BJ (cell line): Measurements from ENCODE around the gene ENGASE. TPM values are rescaled to one million over a fixed set of nuclear protein-coding genes. Genes with fewer than 3 reads are reported as not detected.
A peak's percentile ranks its signal among the peaks of the same experiment; 100 is the strongest.

Experiments used
- CTCF ChIA-PET: fragments of 350-600 bp; formaldehyde crosslinking; extraction: SDS; loops from one replicate; lab custom pipeline; 2021; ENCODE audit warnings: antibody characterized with exemption, inconsistent platforms; lab: Yijun Ruan, JAX
- POLR2A ChIA-PET: fragments of 300-600 bp; sonication (Branson Sonifier 250); formaldehyde crosslinking; extraction: SDS; loops from one replicate; lab custom pipeline; 2021; ENCODE audit warnings: antibody characterized with exemption; lab: Charles Lee
- DNase-seq: peaks from one replicate; pipeline ENCODE4 v3.0.0-alpha.2; 2011; ENCODE audit warnings: low read depth
- H3K27me3 ChIP-seq: 2 replicates; pipeline ENCODE4 v1.6.0; 2011; ENCODE audit warnings: low read length; ENCODE audit not compliant: control insufficient read depth, insufficient read depth
- H3K36me3 ChIP-seq: 2 replicates; pipeline ENCODE4 v1.5.1; 2011; ENCODE audit warnings: low read length; ENCODE audit not compliant: control insufficient read depth, insufficient read depth
- H3K4me3 ChIP-seq: 2 replicates; pipeline ENCODE4 v1.5.1; 2011; ENCODE audit warnings: low read depth, mild to moderate bottlenecking, control low read depth, low read length
- polyA plus RNA-seq: library from polyadenylated mRNA; depleted of rRNA; stranded (reverse); fragments of >200 nt; gene quantifications from 2 replicates; pipeline ENCODE4 v1.2.3, GENCODE V29; 2011
- TF ChIP-seq, protein P1 (sequence below): IDR thresholded peaks from 2 replicates; pipeline ENCODE4 v1.5.1; 2011; ENCODE audit warnings: low read depth, mild to moderate bottlenecking, control low read depth, inconsistent platforms, low read length, moderate library complexity; ENCODE audit not compliant: insufficient read depth

The ENGASE gene
- polyA plus RNA-seq, 1 experiment, result 7.4 TPM

DNA sequence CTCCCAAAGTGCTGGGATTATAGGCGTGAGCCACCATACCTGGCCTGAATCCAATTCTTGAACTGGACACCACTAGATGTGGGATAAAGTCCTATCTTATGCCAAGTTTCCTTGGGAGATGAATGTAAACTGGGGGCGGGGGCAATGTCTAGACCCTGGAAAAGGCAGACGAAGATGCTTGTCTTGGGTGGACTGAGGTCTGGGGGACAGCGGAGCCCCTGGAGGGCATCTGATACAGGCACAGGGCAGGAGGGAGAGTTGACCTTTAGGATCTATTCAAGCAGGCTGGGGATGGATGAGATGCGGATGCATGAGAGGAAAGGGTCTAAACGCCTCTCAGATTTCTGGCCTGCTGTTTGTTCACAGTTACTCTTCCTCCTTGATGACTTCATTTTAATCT lies 38.9 kb upstream of the ENGASE start:
- ChIA-PET POLR2A (no interaction called here), CTCF (interaction anchor here (1.2 to 3.1 kb wide), 7 partner anchors 8 to 358 kb away, joined by 3 to 22 read pairs (median 7); no protein-coding TSS in a partner anchor)
- H3K27me3 ChIP-seq, result no peaks in the 10 kb centered on the region
- TF ChIP-seq, protein P1, sequence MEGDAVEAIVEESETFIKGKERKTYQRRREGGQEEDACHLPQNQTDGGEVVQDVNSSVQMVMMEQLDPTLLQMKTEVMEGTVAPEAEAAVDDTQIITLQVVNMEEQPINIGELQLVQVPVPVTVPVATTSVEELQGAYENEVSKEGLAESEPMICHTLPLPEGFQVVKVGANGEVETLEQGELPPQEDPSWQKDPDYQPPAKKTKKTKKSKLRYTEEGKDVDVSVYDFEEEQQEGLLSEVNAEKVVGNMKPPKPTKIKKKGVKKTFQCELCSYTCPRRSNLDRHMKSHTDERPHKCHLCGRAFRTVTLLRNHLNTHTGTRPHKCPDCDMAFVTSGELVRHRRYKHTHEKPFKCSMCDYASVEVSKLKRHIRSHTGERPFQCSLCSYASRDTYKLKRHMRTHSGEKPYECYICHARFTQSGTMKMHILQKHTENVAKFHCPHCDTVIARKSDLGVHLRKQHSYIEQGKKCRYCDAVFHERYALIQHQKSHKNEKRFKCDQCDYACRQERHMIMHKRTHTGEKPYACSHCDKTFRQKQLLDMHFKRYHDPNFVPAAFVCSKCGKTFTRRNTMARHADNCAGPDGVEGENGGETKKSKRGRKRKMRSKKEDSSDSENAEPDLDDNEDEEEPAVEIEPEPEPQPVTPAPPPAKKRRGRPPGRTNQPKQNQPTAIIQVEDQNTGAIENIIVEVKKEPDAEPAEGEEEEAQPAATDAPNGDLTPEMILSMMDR, result no peak
- H3K4me3 ChIP-seq, result no peak overlapping the region
- H3K36me3 ChIP-seq, result no peaks in the 10 kb centered on the region
- no peak for DNase-seq

DNA sequence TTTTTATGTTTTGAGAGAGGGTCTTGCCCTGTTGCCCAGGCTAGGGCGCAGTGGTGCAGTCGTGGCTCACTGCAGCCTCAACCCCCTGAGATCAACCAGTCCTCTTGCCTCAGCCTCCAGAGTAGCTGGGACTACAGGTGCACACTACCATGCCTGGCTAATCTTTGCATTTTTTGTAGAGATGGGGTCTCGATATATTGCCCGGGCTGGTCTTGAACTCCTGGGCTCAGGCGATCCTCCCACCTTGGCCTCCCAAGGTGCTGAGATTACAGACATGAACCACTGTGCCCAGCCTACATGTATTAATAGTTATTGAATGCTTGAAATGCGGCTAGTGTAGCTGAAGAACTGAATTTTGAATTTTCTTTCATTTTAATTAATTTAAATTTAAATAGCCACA lies 38.4 kb upstream of the ENGASE start:
- CTCF ChIA-PET, result interaction anchor here (1.1 to 3.1 kb wide), 7 partner anchors 9 to 357 kb away, joined by 3 to 22 read pairs (median 7); no protein-coding TSS in a partner anchor
- POLR2A ChIA-PET, result no interaction called here
- Histone ChIP-seq H3K27me3 (no peaks in the 10 kb centered on the region), H3K4me3 (no peak overlapping the region), H3K36me3 (no peaks in the 10 kb centered on the region)
- TF ChIP-seq, protein P1, result no peak
- no peak for DNase-seq

DNA sequence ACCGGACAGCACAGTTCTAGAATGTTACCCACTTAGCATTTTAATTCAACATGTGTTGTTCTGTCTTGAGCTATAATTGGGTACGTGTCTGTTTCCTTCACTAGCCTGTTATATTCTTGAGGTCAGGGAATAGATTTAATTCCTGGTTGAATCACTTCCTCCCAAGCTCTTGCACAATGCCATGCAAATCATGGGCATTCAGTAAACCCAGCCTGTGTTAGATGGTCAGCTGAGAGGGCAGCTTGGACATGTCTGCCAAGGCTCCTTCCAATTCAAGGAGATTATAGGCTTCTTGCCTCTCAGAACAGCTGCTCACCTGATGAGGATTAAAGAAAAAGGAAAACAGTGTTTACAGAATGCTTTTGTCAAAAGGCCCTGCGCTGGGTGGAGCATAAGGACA lies 38.0 kb upstream of the ENGASE start:
- POLR2A ChIA-PET, result no interaction called here
- Histone ChIP-seq H3K27me3 (no peaks in the 10 kb centered on the region), H3K4me3 (no peak overlapping the region), H3K36me3 (no peaks in the 10 kb centered on the region)
- TF ChIP-seq, protein P1, result no peak
- peak; percentile 80 for DNase-seq
- CTCF ChIA-PET, result interaction anchor here (1.1 to 3.1 kb wide), 8 partner anchors 9 to 357 kb away, joined by 3 to 22 read pairs (median 6); no protein-coding TSS in a partner anchor

DNA sequence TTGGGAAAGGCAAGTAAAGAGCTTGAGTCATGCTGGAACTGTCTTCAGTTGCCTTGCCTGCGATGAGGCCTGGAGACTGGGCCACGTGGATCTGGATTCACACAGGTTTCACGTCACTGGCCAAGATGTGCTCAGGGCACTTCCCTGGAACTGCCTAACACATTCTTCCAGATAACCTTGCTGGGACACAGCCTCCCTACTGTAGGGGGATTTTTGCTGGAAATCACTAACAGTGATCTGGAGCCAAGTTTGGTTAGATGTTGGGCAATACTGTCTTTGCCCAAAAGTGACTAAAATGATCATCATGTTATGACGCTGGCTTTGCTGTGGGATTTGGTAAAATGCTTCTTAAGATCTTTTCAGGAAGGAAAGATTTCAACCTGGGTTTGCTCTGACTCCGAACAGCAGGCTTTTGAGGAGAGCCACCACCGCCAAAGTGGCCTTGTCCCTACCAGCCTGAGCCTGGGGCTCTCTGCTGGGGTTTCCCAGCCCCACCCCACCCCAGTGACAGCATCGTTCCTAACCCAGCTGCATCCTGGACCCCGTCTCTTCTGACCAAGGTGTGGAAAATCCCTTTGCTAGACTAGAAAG lies 36.0 kb upstream of the ENGASE start:
- ChIA-PET CTCF (interaction anchor here (0.7 to 3.1 kb wide), 5 partner anchors 11 to 354 kb away, joined by 3 to 22 read pairs (median 3); no protein-coding TSS in a partner anchor), POLR2A (no interaction called here)
- TF ChIP-seq, protein P1, result no peak
- Histone ChIP-seq H3K4me3 (no peak overlapping the region), H3K36me3 (no peaks in the 10 kb centered on the region), H3K27me3 (no peaks in the 10 kb centered on the region)
- DNase-seq, result peak; percentile 84

DNA sequence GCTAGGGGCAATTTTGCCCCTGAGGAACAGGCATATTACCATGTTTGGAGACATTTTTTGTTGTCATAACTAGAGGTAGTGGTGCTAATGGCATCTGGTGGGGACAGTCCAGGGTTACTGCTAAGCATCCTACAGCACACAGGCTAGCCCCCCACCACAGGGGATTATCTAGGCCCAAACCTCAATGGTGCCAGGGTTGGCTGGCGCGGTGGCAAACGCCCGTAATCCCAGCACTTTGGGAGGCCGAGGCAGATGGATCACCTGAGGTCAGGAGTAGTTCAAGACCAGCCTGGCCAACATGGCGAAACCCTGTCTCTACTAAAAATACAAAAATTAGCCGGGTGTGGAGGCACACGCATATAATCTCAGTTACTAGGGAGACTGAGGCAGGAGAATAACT lies 35.5 kb upstream of the ENGASE start:
- TF ChIP-seq, protein P1, result no peak
- POLR2A ChIA-PET, result no interaction called here
- CTCF ChIA-PET, result interaction anchor here (0.7 to 3.8 kb wide), 3 partner anchors 48 to 354 kb away, joined by 3 to 24 read pairs (median 3); no protein-coding TSS in a partner anchor
- no peak overlapping the region for H3K4me3 ChIP-seq
- no peaks in the 10 kb centered on the region for H3K36me3 ChIP-seq
- no peaks in the 10 kb centered on the region for H3K27me3 ChIP-seq
- DNase-seq, result no peak
